SK-N-SH treated with all-trans-retinoic acid at 6 μM for 48 hours (cell line): ENCODE data around the gene USP15.

ENCODE experiments used
- ARNTL ChIP-seq: fragments of 450-650 bp; formaldehyde crosslinking; IDR thresholded peaks from 2 replicates; pipeline ENCODE4 v1.5.0; 2020; ENCODE audit warnings: low read depth, mild to moderate bottlenecking, moderate library complexity, borderline replicate concordance
- CREB5 ChIP-seq: fragments of 250-450 bp; sonication (Bioruptor Pico); IDR thresholded peaks from 2 replicates; pipeline ENCODE4 v1.5.1; 2020; ENCODE audit warnings: low read depth, mild to moderate bottlenecking, moderate library complexity
- ESRRG ChIP-seq: fragments of 250-450 bp; sonication (Bioruptor Pico); IDR thresholded peaks from 2 replicates; pipeline ENCODE4 v1.6.1; 2021; ENCODE audit warnings: mild to moderate bottlenecking
- SNAI2 ChIP-seq: fragments of 250-450 bp; sonication (Bioruptor Pico); IDR thresholded peaks from 2 replicates; pipeline ENCODE4 v1.5.0; 2020; ENCODE audit warnings: mild to moderate bottlenecking, moderate library complexity
- TCF4 ChIP-seq: fragments of 250-450 bp; sonication (Bioruptor Pico); IDR thresholded peaks from 2 replicates; pipeline ENCODE4 v1.8.0; 2021; ENCODE audit warnings: mild to moderate bottlenecking, moderate library complexity, borderline replicate concordance
- TF ChIP-seq, protein P1 (sequence below): fragments of 250-450 bp; sonication (Bioruptor Pico); IDR thresholded peaks from 2 replicates; pipeline ENCODE4 v1.8.0; 2021; ENCODE audit warnings: low read depth, mild to moderate bottlenecking, moderate library complexity, borderline replicate concordance

- TF ChIP-seq ARNTL (CRISPR knock-in tag) (no peak), TCF4 (CRISPR knock-in tag) (no peak), CREB5 (CRISPR knock-in tag) (no peak), SNAI2 (CRISPR knock-in tag) (no peak), ESRRG (CRISPR knock-in tag) (no peak)
- TF ChIP-seq, protein P1, sequence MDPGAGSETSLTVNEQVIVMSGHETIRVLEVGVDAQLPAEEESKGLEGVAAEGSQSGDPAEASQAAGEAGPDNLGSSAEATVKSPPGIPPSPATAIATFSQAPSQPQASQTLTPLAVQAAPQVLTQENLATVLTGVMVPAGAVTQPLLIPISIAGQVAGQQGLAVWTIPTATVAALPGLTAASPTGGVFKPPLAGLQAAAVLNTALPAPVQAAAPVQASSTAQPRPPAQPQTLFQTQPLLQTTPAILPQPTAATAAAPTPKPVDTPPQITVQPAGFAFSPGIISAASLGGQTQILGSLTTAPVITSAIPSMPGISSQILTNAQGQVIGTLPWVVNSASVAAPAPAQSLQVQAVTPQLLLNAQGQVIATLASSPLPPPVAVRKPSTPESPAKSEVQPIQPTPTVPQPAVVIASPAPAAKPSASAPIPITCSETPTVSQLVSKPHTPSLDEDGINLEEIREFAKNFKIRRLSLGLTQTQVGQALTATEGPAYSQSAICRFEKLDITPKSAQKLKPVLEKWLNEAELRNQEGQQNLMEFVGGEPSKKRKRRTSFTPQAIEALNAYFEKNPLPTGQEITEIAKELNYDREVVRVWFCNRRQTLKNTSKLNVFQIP (CRISPR knock-in tag) = no peak
Measured at GRCh38 chr12:62313727-62314380, 53.6 kb downstream of the USP15 start.
